ENCODE results near the gene SCYGR4. TPM values are rescaled to one million over a fixed set of nuclear protein-coding genes. Genes with fewer than 3 reads are reported as not detected.

SCYGR4 gene
- total RNA-seq, 1 donor from 2014 or later, result not detected

Other genes with a start within 250 kb of the SCYGR4 start
- not detected for gene TM4SF20, start 238.2 kb upstream of the SCYGR4 start, total RNA-seq
- not detected for gene SCYGR1, start 229.5 kb upstream of the SCYGR4 start, total RNA-seq
- 53.3 TPM for gene AGFG1, start 145.3 kb upstream of the SCYGR4 start, total RNA-seq
- gene SCYGR2, start 18.6 kb upstream of the SCYGR4 start, total RNA-seq, result not detected
- not detected for gene SCYGR3, start 2.7 kb upstream of the SCYGR4 start, total RNA-seq
- not detected for gene SCYGR5, start 49.3 kb downstream of the SCYGR4 start, total RNA-seq
- gene SLC19A3, start 100.5 kb downstream of the SCYGR4 start, total RNA-seq, result 7.4 TPM
- gene SCYGR6, start 107.3 kb downstream of the SCYGR4 start, total RNA-seq, result not detected
- not detected for gene SCYGR7, start 110.8 kb downstream of the SCYGR4 start, total RNA-seq
- gene SCYGR8, start 128.4 kb downstream of the SCYGR4 start, total RNA-seq, result not detected
- not detected for gene CCL20, start 196.3 kb downstream of the SCYGR4 start, total RNA-seq

Measured in vagina (tissue), 1 donor.